ENCODE data around the gene ZNF74.

GRCh38 chr22:20446383-20446970 lies 52.5 kb downstream of the ZNF74 start:
- TF ChIP-seq CTCF (IDR thresholded peaks at IDR 0.05) = no peak
- TF ChIP-seq EZH2 (IDR thresholded peaks at IDR 0.05; ENCODE audit: borderline replicate concordance, insufficient read depth, low read depth, low read length, poor library complexity, severe bottlenecking) = no peak

All from B cell (primary cell).